Right hindlimb (tissue), 1 donor: Measurements from ENCODE around the gene TRIM58.

Experiments used
- DNase-seq: peaks from one replicate; pipeline ENCODE4 v3.0.0-alpha.2; 2018

TRIM58 gene

GRCh38 chr1:247895163-247895637, 38.2 kb downstream of the TRIM58 start, which contains the start of gene OR2W3:
Gene OR2W3, plus strand, starts transcription at chr1:247895587. Its CDS starts 0 bp downstream, at chr1:247895587.
- DNase-seq, result no peak

DNA sequence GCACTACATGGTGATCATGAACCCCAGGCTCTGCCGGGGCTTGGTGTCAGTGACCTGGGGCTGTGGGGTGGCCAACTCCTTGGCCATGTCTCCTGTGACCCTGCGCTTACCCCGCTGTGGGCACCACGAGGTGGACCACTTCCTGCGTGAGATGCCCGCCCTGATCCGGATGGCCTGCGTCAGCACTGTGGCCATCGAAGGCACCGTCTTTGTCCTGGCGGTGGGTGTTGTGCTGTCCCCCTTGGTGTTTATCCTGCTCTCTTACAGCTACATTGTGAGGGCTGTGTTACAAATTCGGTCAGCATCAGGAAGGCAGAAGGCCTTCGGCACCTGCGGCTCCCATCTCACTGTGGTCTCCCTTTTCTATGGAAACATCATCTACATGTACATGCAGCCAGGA, 39.0 kb downstream of the TRIM58 start:
- no peak for DNase-seq

GRCh38 chr1:247904122-247904521, 47.1 kb downstream of the TRIM58 start:
- DNase-seq, result no peak

DNA sequence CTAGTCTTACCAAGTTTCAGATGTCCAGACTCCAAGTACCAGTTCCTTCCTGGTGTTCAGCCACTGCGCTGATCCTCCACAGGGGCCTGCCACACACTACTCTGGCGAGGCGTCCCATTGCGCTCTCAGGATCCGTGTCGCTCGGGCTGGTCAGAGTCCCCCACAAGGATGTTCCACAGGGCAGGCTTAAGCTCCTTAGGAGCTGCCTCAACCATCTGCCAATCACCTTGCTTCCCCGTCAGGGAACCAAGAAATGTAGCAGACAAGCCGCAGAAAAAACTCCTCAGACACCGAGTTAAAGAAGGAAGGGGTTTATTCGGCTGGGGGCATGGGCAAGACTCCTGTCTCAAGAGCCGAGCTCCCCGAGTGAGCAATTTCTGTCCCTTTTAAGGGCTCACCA, 48.2 kb downstream of the TRIM58 start:
- DNase-seq, result no peak

DNA sequence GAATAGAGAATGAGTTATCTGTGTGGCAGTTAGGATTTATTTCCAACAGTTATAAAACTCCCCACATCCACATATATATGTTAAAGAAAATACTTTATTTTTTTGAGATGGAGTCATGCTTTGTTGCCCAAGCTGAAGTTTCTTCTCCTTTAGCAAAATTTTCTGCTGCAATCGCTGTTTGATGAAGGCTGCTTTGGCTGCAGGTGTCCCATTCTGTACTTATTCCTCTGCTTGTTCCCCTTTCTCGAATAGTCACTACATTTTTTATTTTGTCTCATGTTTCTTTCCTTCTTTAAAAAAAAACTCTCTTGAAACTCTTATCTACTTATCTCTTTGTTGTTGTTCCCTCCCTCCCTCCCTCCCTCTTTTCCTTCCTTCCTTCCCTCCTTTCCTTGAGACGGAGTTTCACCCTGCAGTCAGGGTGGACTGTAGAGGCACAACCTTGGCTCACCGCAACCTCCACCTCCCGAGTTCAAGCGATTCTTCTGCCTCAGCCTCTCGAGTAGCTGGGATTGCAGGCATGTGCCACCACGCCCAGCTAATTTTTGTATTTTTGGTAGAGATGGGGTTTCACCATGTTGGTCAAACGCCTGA, 49.0 kb downstream of the TRIM58 start:
- DNase-seq, result no peak

- no peak for DNase-seq
Measured at GRCh38 chr1:247906504-247907047, 49.6 kb downstream of the TRIM58 start.

- no peak for DNase-seq
Measured at GRCh38 chr1:247908766-247909165, 51.8 kb downstream of the TRIM58 start.

DNA sequence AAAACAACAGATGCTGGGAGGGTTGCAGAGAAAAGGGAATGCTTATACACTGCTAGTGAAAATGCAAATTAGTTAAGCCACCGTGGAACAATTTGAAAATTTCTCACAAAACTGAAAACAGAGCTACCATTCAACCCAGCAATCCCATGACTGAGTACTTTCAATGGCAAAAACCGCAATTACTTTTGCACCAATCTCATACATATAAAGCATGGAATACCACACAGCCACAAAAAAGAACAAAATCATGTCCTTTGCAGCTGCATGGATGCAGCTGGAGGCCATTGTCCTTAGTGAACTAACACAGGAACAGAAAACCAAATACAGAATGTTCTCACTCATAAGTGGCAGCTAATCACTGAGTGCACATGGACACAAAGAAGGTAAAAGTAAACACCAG, 56.8 kb downstream of the TRIM58 start:
- no peak for DNase-seq

- no peak for DNase-seq
Measured at GRCh38 chr1:247914941-247915662, 58.1 kb downstream of the TRIM58 start.

DNA sequence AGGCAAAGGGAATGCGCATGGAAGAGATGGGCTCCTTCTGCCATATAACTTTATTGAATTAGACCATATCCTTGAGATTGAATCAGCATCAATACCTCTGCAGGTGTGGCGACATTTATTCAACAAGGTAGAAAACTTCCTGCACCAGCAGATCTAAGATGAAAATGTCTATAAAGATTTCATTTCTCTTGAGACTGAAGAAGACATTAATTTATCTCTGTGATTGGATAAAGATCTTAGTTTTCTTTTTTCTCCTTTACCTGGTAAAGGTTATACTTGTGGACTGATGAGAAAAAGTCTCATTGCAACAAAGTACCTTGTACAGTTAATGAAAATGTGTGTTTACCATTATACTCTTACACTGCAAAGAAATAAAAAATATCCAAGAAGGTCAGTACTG, 63.0 kb downstream of the TRIM58 start, which contains the start of gene OR2T8:
TSS of gene OR2T8 (plus strand) at position 301 of the 400 bp plus-strand sequence. CDS start 766 bp downstream, outside the sequence.
- DNase-seq, result no peak

DNA sequence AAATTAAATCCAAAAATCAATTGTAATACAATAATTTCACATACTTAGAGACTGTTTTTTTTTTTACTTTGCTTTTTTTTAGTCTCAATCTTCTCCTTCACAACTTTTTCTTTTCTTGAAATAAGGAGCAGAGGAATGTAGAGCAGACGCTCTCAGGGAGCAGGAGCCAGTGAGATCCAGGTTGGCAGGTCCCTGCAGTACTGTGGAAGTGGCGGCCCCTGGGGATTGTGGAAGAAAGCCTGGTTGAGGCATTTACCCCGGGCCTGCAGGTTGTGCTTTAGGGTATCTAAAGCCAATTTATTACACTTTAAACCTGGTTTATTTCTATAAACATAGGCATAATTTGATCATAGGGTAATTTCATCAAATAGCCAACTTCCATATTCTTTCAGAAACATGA, 67.0 kb downstream of the TRIM58 start:
- DNase-seq, result no peak

DNA sequence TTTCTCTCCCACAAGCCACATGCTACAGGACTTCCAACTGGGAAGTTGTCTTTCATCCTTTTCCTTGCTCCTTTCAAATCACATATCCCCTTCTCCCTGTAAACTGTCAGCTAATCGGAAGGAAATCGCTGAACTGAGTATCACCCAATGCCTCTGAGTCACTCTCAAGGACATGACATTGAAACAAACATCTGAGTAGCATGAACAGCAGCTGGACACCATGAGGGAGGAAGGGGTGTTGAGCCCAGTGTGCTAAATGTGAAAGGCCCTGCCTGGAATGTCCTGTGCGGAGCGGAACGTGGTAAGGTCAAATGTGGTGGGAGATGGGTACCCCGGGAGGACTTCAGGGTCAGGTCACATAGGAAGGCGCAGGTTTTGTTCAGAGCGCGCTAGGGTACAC, 67.9 kb downstream of the TRIM58 start, which contains the start of gene OR2AJ1:
TSS of gene OR2AJ1 (plus strand) at position 22 of the 400 bp plus-strand sequence. CDS start 8,880 bp downstream, outside the sequence.
- DNase-seq, result no peak
